DMS79 (cell line): ENCODE measurements around the gene CENPP.

Experiments used
- DNase-seq: peaks from one replicate; lab custom pipeline; 2025; lab: John Stamatoyannopoulos, UW

The CENPP gene

DNA sequence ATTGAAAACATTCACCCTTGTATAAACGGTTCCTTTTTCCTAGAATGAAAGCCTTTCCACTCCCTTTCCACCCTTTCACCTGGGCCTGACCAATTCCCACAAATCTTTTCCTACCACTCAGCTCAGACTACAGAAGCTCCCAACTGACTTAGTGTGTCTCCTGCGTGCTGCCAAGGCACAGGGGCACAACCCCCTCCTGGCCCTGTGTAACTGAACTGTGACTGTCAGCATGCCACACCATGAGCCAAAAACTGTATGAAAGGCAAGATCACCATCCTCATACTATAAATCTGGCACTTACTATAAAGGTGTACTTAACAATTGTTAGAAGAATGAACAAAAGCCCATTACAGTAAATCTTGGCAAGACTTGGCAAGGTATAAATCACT, 12.1 kb upstream of the CENPP start:
- no peak for DNase-seq

DNA sequence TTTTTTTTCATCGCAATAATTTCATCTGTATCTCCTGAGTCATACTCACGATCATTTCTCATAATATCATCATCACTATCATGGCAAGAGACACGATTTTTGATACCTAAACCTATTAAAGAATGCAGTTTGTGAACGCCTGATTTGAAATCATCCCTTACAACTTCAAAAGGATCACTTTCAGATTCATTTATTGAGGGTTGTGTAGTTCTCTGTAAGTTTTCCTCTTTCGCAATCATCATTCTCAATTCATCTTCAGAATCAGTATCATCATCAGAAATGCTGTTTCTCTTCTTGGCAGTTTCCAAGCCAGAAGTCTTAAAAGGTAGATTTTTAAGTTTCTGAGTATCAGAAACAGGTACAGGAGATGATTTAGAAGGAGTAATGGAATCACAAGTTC, 10.3 kb upstream of the CENPP start:
- DNase-seq, result no peak

DNA sequence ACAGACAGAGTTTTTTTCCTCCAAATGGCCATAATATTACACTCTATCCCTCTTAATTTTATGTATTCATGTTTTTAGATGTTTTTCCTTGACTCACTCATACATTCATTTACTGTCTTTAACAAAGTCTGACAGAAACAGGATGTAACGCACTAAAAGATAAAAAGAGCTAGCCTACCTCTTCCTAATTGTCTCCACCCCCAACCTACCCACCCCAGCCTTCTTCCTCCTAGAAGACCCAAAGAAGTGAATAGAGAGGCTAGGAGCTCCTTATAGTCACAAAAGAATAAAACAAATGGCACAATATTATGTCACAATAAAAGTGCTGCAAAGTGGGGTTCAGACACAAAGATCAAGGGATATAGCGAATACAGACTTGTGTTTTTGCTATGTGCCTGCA, 1.3 kb upstream of the CENPP start:
- no peak for DNase-seq

DNA sequence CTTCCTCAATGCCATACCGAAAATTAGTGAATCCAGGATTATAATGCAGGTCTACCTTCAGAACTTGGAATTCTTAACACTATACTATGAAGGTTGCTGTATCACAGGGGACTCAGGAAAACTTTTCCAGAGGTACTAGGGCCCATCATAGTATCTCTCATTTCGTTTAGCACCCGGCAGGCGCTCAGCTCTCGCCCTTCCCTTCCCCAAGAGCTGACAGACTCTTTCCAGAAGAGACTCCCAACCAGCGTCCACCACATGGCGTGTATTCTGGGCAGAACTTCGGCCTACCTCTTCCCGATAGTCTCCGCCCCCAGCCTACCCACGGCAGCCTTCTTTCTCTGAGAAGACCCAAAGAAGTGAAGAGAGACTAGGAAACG, 874 bp upstream of the CENPP start:
- DNase-seq, result no peak

DNA sequence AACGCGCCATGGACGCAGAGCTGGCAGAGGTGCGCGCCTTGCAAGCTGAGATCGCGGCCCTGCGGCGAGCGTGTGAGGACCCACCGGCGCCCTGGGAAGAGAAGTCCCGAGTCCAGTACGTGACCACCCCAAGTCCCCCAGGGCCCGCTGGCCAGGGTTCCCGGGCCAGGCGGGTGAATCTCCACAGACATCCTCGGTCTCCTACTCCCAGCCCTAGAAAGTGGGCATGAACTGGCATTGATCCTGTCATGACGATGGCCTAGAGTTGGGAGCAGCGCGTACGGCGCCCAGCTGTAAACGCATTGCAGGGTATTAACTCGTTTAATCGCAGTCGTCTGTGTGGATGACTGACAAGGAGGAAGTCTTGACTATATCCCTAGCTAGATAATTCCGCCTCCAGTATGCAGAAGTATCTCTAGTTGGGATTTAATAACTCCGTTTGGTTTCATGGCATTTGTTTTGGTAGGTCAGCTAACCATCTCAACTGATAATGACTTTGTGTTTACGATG, 293 bp downstream of the CENPP start:
- no peak for DNase-seq

DNA sequence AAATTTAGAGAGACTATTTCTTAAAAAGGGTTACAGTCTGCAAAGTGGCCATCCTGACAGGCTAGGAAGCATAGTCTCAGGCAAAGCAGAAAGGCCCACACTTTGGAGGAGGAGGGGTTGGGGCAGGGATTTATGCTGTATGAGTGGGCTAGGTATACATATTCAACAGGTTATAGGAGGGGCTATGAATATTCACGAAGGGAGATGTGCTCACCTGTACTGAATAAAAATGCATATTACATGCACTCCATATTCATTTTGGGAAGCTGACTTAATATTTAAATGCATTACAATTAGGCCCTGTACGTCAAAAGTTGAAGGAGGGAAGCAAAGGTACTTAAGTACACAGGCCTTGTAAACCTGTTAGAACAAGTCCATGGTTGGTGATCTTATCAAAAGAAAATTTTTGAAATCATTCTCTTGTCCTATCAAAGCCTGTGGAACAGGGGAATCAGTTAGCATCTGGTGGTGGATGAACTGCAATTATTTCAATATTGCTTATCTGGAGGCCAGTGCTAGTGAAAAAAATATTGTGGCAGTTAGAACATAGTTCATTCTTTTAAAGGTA, 1.6 kb downstream of the CENPP start:
- DNase-seq, result no peak

DNA sequence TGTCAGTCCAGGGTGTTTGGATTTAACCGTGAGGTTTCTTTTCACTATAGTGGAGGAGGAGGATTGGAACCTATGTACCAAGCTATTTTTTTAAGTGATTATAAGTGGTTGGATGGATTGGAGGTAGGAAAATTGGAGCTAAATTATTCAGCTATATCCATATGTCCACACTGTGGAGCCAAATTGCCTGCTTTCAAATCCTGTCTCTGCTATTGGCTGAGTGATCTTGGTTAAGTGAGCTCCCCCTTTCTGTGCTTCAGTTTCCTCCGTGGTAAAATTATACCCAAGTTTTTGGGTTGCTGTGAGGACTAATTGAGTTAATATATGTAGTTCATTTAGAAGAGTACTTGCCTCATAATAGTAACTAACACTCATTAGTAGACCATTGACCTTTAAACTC, 2.5 kb downstream of the CENPP start:
- DNase-seq, result no peak

DNA sequence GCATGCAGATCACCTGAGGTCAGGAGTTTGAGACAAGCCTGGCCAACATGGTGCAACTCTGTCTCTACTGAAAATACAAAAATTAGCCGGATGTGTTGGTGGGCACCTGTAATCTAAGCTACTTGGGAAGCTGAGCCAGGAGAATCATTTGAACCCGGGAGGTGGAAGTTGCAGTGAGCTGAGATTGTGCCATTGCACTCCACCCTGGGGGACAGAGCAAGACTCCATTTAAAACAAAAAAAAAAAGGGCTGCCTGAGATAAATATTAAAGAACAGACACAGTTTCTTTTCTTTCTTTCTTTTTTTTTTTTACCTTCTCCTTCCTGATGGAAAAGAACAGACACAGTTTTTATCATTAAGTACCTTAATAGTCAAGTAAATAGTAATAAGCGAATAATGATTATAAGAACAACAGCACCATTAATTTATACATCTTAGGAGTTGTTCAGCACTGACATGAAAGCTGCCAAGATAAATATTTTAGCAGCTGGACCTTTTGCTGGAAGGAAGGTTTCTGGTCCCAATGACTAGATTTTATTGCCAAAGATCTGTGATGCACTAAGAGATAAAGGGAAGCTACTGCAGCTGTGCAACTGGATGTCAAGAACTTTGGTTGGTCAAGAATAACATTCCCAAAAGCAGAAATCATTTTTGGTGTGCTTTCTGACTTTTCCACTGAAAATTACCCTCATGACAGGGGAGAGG, 7.0 kb downstream of the CENPP start:
- DNase-seq, result no peak

DNA sequence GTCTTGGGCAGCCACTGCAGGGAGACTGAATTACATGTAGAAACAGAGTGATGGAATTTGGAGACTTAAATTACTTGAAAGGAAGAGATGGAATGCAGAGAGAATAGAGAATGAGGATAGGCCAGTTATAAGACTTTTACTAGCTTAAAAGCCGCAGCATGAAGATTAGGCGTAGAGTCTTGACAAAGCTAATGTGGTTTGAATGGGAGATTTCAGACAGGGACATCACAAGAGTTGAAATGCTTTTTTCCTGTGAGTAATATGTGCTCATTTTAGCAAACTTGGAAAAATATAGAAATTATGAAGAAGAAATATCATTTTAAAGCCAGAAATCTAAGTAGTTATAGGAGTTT, 7.5 kb downstream of the CENPP start:
- no peak for DNase-seq

DNA sequence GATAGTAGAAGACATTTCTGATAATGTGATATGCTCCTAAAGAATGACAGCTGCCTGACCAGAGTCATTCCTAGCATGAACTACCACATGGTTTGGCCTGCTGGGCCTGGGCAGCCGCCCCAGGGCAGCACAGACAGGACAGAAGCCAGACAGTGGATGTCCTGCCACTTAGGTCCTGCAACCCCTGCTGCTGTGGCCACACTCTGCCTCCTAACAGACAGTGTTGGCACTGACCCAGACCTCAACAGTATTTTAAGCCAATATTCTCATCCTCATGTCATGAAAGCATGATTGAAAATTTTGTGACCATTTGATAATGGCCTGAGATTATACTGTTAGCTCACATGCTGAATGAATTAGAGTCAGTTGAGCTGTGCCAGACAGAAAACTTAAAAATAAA, 15.8 kb downstream of the CENPP start:
- no peak for DNase-seq

DNA sequence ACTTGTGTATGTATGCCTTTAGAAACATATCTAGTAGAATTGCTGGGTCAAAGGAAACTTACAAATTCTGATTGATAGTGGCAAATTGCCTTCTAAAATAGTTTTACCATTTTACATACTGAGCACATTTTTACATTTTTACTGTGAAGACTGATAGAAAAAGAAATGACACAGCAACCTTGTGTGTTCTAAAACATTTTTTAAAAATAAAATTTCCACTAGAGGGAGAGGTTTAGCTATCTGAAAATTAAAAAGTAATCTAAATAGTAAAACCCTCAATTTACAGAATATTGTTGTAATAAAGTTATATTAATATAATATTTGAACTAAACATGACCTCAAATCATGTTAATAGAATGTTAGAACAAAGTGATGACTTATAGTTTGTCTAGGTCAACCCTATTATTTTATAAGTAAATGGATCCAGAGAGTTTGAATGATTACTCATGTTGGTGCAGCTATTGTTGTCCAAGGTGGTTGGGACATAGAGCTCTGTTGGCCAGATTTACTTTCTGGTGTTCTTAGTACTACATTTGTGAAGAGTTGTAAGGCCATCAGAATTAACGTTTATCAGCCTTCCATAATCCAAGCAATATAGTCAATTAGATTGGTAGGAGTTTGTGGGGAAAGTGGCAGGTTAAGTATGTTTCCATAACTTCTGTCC, 17.2 kb downstream of the CENPP start:
- no peak for DNase-seq

DNA sequence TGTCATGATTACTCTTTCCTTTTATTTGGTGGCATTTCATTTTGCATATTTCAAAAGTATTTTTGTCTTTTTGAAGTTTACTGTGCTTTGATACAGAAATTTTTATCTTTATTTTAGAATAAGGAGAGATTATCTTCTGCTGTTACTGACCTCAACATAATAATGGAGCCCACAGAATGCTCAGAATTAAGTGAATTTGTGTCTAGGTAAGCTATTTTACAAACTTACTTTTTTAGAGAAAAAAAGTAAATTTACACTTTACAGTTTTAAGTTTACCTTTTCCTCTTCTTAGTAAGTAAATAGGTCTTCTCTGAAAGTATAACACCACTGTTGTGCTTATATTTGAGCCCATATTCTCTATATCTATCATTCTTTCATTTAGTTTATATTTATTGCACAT, 19.8 kb downstream of the CENPP start:
- no peak for DNase-seq

DNA sequence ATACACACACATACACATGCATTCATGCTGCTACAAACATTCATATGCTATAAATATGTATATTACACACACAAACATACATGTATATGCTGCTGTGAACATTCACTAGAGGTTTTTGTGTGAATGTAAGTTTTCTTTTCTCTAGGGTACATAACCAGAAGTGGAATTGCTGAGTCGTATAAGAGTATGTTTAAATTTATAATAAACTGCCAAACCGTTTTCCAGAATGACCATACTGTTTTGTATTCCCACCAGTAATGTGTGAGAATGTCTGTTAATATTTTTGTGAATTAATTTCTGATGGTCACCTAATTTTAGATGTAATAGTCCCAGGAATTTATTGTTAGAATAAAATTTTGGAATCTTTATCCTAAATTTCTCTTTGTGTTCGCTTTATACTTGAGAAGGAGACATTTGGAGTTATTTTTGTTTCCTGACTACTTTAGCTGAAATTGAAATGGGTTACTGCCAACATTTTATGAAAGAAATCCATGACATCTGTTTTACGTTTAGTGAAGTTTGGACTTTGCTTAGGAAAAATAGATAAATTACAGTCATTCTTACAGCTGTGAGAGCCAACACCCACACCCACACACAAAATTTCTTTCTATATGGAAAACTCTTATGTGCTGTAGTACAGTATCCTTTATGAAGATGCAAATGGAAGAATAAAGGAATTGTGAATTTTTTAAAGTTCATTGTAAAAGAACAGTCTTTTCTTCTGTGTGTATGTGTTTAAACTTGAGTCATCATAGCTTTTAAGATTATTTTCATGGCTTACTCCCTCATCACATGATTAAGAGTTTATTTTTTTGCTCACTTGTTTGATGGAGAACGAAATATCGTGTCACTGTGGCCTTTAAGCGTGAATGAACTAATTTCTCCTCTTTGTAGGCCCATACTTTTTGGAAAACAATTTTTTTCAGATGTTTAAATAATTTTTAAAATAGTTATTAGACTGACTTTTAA, 24.3 kb downstream of the CENPP start:
- DNase-seq, result no peak

DNA sequence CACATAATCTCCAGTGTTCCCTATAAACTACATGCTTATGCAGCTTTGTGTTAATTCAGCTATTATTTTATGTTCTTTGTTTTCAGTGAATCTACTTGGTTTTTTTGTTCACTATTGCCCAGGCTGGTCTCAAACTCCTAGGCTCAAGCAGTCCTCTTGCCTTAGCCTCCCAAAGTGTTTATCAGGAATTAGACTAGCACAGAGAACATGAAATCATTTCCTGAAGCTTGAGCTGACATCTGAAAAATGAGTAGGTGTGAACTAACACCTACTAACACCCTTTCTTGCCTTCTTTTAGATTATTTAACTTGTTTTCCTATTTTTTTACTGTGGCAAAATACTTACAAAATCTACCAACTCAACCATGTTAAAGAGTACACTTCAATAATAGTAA, 25.0 kb downstream of the CENPP start:
- no peak for DNase-seq

DNA sequence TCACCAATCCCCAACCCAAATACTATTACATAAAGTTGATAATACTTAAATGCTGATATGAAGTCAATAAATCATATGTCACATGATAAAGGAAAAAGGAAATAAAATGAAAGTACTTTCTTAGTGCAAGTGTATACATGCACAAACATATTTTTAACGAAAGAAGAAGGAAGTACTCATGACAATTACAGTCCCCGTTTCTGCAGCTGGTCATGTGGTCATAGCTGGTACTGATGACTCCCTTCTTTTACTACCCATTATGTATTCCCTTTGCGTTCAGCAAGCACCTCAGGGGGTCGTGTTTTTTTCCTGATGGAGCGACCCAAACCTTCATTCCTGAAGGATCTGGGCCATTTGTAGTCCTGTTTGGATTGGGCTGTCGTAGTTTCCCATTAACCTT, 27.3 kb downstream of the CENPP start:
- no peak for DNase-seq

DNA sequence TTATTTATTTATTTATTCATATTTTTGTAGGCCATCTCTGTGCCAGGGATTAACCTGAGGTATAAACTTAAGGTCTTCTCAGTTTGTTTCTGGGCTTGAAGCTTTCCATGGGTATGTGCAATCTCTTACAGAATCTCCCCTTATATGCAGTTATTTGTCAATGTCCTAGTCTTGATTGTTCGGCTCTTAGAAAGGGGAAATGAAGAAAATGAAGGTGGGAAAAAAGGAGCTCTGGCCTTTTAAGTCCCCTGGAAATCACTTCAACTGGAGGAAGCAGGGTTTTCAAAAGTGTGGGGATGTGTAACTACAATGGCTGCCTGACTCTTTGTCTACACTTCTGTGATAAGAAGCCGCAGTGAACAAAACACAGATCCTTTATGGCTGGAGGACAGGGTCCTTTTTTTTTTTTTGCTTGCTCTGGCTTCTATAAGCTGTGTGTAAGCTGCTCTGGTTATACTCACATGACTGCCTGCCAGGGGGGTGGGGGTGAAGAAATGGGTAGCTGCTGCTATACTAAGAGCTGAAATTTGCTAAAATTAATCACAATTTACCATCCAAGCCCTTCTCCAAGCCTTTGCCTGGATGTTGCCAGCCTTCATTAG, 33.7 kb downstream of the CENPP start:
- DNase-seq, result no peak

DNA sequence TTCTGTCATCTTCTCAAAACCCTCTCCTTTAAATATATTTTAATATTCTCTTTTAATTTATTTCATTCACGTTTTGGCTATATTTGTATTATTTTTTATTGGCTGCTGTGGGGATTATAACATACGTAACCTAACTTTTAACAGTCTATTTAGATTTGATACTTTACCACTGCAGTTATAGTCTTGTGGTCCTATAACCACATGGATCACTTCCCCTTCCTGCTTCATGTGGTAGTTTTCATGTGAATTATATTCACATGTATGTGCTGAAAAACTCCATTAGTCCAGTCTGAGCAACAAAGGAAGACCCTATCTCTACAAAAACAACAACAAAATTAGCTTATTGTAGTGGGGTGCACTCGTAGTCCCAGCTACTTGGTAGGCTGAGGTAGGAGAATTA, 34.3 kb downstream of the CENPP start:
- no peak for DNase-seq

DNA sequence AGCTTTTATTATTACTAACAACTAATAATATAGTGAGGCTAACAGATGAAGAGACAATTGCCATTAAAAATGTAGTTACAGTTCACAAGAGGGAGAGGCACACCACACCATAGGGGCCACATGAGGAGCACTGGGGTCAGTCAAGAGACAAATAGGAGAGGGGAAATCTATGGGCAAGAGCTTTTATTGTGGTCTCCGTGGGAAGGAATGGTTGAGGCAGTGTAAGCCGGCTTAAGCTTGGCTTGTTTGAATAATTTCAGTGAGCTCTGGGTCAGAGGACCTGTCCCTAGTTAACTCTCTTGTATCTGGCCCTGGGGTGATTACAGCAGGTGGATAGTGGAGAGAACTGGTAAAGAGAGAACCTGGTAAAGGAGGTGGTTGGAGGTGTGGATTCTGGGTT, 43.3 kb downstream of the CENPP start:
- no peak for DNase-seq

DNA sequence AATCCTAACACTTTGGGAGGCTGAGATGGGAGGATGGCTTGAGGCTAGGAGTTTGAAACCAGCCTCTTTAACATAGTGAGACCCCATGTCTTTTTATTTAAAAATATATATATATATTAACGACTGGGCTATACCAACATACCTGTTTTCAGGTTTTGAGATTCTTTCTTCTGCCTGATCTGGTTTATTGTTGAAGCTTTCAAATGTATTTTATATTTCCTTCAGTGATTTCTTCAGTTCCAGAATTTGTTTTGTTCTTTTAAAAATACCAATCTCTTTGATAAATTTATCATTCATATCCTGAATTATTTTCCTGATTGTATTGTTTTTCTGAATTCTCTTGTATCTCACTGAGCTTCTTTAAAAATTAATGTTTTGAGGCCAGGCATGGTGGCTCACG, 47.4 kb downstream of the CENPP start:
- no peak for DNase-seq

DNA sequence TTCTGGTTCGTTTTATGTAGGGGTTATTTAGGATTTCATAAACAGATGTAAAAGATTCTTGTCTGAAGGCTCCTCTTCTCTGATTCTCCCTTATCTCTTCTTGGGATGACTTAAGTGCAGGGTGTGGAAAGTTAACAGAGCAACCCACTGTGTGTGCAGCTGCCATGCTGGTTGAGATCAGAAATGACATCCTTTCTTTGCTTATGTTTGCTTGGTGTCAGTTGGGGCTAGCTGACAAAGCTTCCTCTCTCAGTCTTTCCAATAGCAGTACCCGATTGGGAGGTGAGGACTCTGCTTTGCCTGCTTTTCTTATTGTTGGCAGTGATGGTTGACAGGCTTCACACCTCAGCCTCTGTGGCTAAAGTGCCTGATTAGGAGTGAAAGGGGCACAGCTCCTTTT, 52.1 kb downstream of the CENPP start:
- DNase-seq, result no peak

DNA sequence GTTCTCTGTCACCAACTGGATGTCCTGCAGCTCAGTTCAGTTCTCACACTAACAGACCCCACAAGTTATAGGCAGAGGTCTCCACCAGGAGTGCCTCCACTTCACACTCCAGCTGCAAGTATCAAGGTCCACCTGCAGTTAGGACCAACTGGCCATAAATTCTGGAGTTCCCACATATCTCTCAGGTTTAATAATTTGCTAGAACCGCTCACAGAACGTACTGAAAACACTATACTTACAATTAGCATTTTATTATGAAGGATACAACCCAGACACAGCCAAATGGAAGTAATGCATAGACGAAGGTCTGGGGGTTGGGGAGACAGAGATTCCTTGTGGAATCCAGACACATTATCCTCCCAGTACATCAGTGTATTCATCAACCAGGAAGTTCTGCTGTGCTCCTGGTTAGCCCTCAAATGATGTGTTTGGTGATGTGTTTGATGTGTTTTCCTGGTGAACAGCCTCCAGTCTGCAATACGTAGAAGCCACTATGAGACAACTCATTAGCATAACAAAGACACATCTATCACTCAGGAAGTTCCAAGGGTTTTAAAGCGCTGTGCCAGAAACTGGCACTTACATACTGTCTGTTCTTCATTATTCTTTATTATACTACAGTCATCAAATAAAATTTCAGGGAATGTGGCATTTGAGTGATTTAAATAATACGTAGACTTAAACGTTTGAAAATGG, 53.3 kb downstream of the CENPP start:
- DNase-seq, result no peak

DNA sequence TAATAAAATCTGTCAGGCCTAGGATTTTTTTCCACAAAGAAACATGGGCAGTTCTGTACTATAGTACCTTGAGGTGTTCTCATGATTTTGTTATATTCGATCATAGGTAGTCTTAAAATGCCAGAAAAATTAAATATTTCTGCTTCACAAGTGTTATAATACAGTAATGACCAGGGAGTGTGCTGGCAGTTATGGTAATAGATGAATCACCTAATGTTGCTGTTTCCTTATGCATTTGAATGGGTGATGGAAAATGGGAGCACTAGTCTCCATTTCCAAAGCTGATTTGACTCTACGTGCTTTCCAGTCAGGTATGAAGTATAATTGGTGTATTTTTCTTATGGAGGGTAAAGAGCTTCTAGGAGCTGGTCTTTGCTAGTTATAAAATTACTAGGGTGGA, 54.9 kb downstream of the CENPP start:
- no peak for DNase-seq
